ENCODE measurements around the gene DUSP2. TPM values are rescaled to one million over a fixed set of nuclear protein-coding genes. Genes with fewer than 3 reads are reported as not detected.

Gene DUSP2
- total and polyA plus RNA-seq, 2 experiments from 2014 or later, result 6.6 to 13.0 TPM

DNA sequence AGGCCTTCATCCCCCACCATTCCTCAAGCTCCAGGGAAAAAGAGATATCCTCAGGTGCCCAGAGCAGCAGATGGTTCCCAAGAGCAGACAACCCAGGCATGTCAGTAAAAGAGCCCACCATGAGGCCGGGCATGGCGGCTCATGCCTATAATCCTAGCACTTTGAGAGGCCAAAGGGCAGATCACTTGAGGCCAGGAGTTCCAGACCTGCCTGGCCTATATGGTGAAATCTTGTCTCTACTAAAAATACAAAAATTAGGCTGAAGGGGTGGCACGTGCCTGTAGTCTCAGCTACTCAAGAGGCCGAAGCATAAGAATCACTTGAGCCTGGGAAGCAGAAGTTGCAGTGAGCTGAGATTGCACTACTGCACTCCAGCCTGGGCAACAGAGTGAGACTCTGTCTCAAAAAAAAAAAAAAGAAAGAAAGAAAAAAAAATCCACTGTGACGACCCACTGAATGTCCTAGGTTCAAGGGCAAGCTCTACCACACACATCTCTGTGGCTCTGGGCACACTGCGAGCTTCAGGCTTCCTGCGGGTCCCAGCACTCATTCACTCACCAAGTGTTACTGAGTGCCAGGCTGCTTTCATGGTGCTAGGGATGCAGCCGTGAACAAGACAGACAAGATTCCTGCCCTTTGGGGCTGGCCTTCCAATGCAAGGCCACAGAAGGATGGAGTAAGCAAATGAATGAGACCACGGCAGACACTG, 6.5 kb upstream of the DUSP2 start:
- Mint-ChIP-seq H3K4me3 (no peak overlapping the region), H3K9me3 (no peaks in the 10 kb centered on the region), H3K36me3 (ENCODE audit: low read depth) (no peaks in the 10 kb centered on the region; the same call in 2 of the 3 replicates), H3K27me3 (ENCODE audit: insufficient read depth, low read depth, poor library complexity) (peaks cover 13% of the 10 kb centered on the region), H3K27ac (no peak overlapping the region; the same call in 1 of the 2 replicates), H3K4me1 (peaks cover 26% of the 10 kb centered on the region)
- H3K36me3 ChIP-seq (ENCODE audit: insufficient read depth), result no peaks in the 10 kb centered on the region
- no peaks in the 10 kb centered on the region for H4K20me1 ChIP-seq (replicated peaks; ENCODE audit: insufficient read depth)
- TF ChIP-seq, protein P1, sequence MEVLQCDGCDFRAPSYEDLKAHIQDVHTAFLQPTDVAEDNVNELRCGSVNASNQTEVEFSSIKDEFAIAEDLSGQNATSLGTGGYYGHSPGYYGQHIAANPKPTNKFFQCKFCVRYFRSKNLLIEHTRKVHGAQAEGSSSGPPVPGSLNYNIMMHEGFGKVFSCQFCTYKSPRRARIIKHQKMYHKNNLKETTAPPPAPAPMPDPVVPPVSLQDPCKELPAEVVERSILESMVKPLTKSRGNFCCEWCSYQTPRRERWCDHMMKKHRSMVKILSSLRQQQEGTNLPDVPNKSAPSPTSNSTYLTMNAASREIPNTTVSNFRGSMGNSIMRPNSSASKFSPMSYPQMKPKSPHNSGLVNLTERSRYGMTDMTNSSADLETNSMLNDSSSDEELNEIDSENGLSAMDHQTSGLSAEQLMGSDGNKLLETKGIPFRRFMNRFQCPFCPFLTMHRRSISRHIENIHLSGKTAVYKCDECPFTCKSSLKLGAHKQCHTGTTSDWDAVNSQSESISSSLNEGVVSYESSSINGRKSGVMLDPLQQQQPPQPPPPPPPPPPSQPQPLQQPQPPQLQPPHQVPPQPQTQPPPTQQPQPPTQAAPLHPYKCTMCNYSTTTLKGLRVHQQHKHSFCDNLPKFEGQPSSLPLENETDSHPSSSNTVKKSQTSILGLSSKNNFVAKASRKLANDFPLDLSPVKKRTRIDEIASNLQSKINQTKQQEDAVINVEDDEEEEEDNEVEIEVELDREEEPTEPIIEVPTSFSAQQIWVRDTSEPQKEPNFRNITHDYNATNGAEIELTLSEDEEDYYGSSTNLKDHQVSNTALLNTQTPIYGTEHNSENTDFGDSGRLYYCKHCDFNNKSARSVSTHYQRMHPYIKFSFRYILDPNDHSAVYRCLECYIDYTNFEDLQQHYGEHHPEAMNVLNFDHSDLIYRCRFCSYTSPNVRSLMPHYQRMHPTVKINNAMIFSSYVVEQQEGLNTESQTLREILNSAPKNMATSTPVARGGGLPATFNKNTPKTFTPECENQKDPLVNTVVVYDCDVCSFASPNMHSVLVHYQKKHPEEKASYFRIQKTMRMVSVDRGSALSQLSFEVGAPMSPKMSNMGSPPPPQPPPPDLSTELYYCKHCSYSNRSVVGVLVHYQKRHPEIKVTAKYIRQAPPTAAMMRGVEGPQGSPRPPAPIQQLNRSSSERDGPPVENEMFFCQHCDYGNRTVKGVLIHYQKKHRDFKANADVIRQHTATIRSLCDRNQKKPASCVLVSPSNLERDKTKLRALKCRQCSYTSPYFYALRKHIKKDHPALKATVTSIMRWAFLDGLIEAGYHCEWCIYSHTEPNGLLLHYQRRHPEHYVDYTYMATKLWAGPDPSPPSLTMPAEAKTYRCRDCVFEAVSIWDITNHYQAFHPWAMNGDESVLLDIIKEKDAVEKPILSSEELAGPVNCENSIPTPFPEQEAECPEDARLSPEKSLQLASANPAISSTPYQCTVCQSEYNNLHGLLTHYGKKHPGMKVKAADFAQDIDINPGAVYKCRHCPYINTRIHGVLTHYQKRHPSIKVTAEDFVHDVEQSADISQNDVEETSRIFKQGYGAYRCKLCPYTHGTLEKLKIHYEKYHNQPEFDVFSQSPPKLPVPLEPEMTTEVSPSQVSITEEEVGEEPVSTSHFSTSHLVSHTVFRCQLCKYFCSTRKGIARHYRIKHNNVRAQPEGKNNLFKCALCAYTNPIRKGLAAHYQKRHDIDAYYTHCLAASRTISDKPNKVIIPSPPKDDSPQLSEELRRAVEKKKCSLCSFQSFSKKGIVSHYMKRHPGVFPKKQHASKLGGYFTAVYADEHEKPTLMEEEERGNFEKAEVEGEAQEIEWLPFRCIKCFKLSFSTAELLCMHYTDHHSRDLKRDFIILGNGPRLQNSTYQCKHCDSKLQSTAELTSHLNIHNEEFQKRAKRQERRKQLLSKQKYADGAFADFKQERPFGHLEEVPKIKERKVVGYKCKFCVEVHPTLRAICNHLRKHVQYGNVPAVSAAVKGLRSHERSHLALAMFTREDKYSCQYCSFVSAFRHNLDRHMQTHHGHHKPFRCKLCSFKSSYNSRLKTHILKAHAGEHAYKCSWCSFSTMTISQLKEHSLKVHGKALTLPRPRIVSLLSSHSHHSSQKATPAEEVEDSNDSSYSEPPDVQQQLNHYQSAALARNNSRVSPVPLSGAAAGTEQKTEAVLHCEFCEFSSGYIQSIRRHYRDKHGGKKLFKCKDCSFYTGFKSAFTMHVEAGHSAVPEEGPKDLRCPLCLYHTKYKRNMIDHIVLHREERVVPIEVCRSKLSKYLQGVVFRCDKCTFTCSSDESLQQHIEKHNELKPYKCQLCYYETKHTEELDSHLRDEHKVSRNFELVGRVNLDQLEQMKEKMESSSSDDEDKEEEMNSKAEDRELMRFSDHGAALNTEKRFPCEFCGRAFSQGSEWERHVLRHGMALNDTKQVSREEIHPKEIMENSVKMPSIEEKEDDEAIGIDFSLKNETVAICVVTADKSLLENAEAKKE (CRISPR knock-in tag; IDR thresholded peaks at IDR 0.05), result no peak
- TF ChIP-seq, protein P2, sequence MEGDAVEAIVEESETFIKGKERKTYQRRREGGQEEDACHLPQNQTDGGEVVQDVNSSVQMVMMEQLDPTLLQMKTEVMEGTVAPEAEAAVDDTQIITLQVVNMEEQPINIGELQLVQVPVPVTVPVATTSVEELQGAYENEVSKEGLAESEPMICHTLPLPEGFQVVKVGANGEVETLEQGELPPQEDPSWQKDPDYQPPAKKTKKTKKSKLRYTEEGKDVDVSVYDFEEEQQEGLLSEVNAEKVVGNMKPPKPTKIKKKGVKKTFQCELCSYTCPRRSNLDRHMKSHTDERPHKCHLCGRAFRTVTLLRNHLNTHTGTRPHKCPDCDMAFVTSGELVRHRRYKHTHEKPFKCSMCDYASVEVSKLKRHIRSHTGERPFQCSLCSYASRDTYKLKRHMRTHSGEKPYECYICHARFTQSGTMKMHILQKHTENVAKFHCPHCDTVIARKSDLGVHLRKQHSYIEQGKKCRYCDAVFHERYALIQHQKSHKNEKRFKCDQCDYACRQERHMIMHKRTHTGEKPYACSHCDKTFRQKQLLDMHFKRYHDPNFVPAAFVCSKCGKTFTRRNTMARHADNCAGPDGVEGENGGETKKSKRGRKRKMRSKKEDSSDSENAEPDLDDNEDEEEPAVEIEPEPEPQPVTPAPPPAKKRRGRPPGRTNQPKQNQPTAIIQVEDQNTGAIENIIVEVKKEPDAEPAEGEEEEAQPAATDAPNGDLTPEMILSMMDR (conservative IDR thresholded peaks at IDR 0.05; ENCODE audit: low read depth in 2 of 2), result no peak
- TF ChIP-seq STAT1 (IDR thresholded peaks at IDR 0.05; ENCODE audit: unreplicated experiment) (no peak), ZNF114 (CRISPR knock-in tag; IDR thresholded peaks at IDR 0.05) (no peak)
- H3K9me2 ChIP-seq (ENCODE audit: insufficient read depth), result no peaks in the 10 kb centered on the region
- H3K79me2 ChIP-seq (replicated peaks; ENCODE audit: insufficient read depth), result no peaks in the 10 kb centered on the region
- no peak overlapping the region for H3K4me3 ChIP-seq
- H3K27me3 ChIP-seq (ENCODE audit: insufficient read depth), result peaks cover under 1% of the 10 kb centered on the region; the same call in 1 of the 2 replicates
- no peak overlapping the region for H3K27ac ChIP-seq (ENCODE audit: low read depth)
- ATAC-seq (no peak), DNase-seq (ENCODE audit: low spot score) (no peak)
- peaks cover 16% of the 10 kb centered on the region for H3K4me1 ChIP-seq (ENCODE audit: insufficient read depth)
- H2AFZ ChIP-seq, result no peak overlapping the region
- no peaks in the 10 kb centered on the region; the same call in none of the 2 replicates for H3F3A ChIP-seq (replicated peaks; ENCODE audit: low read depth)
- no peak overlapping the region for H3K4me2 ChIP-seq

Data from GM23338 (cell line).